Erythroblast (primary cell): ENCODE measurements around the gene SMIM22.

Experiments used
- DNase-seq, 2 experiments: peaks; one replicate each; lab custom pipeline; 2025; lab: John Stamatoyannopoulos, UW
- GATA1 ChIP-seq: IDR thresholded peaks from 2 replicates; pipeline ENCODE4 v1.6.1; 2011; ENCODE audit warnings: low read depth, mild to moderate bottlenecking, control low read depth, low read length, moderate library complexity
- POLR2A ChIP-seq: IDR thresholded peaks from 2 replicates; pipeline ENCODE4 v1.6.1; 2011; ENCODE audit warnings: mild to moderate bottlenecking, low read length

The SMIM22 gene

DNA sequence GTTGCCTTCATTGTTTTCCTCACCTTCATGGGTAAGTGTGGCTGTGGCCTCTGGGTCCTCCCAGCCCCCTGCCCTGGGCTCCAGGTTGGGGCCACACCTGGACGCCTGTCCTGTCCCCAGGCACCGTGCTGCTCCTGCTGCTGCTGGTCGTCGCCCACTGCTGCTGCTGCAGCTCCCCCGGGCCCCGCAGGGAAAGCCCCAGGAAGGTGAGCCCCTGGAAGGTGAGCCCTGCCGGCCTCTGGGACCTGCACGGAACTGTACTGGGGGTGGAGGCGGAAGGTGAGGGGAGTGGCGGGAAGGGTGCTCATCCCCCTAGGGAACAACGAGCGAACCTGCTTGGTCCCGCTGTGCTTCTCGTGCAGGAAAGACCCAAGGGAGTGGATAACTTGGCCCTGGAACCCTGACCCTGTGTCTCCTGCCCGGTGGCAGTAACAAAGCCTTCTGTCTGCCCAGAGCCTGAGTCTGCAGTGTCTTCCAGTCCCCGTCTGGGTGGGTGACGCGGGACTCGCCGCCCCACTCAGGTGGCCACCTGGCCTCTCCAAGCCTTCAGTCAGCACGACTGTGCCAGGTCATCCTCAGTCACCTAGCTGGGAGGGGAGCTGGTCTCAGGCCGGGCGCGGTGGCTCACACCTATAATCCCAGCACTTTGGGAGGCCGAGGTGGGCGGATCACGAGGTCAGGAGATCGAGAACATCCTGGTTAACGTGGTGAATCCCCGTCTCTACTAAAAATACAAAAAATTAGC, 831 bp downstream of the SMIM22 start:
- no peak for TF ChIP-seq GATA1
- no peak for TF ChIP-seq POLR2A
- no peak for DNase-seq

DNA sequence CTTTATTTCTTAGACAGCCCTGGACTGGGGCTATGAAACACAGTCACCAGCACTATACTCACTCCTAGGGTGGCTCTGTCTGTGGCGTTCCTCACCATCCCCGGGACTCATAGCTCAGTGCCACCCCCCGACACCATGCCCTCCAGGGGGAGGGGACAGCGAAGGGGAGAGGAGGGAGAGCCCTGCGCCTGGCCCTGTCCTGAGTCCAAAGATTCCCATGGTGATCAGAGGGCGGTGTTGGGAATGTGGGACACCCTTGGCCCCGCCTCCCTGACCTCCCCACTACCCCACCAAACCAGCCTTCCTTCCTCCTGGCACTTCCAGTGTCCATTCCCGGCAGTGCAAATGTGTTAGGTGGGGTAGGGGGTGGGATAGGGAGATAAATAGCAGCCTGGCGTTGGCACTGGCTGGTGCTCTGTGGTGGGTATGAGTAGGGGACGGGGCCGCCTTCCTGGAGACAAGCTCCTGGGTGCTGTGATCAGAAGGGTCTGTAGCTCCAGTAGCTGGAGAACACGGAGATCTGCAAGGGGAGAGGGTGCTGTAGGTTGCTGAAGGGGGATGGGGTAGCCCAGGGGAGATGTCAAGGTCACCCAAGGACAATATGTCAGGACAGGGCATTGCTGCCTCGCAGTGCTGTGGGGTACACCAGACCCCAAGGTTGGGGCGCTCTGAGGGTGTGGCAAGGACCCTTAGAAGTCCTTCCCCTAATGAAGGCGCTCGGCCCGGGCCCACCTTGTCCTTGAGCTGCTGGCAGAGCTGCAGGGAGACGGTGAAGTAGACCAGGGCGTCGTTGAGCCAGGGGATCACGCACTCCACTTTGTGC, 2.0 kb downstream of the SMIM22 start:
- TF ChIP-seq GATA1 (no peak), POLR2A (no peak)
- no peak for DNase-seq

GRCh38 chr16:4797805-4798252, 2.7 kb downstream of the SMIM22 start:
- TF ChIP-seq POLR2A (no peak), GATA1 (no peak)
- DNase-seq: no peak

- TF ChIP-seq GATA1: no peak
- TF ChIP-seq POLR2A: no peak
- no peak for DNase-seq
Measured at GRCh38 chr16:4798456-4798855, 3.3 kb downstream of the SMIM22 start.

- TF ChIP-seq GATA1 (no peak), POLR2A (no peak)
- no peak for DNase-seq
Measured at GRCh38 chr16:4799171-4799855, 4.1 kb downstream of the SMIM22 start.

- peak; percentile 68 to 69 for DNase-seq
- TF ChIP-seq GATA1: no peak
- TF ChIP-seq POLR2A: no peak
Measured at GRCh38 chr16:4800290-4801041, 5.3 kb downstream of the SMIM22 start.

DNA sequence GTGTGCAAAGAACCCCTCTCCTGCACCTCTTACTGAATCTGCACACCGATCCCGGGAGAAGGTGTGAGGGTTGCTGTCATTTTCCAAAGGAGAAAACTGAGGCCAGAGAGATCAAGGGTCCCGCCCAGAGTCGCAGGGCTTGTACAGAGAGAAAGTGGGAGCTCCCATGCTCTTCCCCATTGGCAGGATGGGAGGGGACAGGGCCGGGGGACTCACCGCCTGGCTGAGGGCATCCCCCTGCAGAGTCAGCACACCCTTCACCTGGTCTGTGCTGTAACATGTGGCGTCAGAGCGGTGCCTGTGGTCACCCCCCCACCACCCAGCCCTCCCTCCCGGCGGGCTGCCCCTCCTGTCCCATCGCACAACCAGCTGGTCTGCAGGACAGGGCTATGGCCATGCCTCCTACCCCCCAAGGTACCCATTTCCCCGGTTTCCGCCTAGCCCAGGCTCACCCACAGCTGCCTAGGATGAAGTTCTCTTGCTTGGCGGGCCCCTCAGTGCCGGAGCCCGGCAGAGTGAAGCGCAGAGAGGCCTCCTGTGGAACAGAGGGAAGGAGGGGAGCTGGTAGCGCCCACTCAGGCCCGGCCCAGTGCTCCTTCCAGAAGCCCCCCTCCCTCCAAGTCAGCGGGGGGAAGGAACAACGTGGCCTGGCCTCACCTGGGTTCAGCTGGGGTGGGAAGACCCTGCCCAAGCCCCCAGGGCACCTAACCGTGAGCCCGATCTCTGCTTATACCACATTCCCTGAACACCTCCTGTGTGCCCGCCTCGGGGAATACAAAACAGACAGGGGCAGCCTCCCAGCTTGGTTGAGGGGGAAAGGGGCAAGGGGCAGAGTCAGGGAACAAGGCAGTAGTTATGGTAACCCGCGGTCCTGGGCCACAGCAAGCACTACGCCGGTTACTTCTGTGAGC, 6.1 kb downstream of the SMIM22 start:
- TF ChIP-seq POLR2A: peak; percentile 52
- no peak for TF ChIP-seq GATA1
- peak; percentile 50 to 56 for DNase-seq

DNA sequence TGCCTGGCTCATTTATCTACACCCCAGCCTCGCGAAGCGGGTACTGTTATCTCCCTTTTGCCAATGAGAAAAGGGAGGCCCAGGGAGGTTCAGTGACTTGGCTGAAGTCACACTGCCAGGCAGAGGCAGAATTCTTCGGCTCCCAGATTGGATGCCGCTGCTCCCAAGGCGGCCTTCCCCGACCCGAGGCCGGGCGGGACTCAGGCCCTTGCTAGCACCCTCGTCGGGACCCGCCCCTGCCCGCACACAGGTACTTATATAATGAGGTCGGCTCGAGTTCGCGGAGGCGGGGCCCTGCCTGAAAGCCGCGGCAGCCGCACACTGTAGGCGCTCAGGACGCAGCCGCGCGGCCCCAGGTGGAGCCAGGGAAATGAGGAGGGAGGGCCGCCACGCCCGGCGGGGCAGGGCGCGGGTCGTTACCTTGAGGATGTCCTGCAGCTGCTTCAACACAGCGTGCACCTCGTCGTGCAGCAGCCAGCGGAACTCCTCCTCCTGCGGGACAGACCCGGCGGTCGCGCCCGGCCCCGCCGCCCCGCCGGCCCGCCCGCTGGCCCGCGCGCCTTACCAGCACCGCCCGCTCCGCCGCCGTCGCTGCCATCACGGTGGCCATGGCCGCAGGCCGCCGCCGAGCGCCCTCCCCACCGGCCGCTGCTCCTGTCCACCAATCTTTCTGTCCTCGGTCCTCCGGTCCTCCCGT, 6.9 kb downstream of the SMIM22 start, which contains the start of gene ROGDI:
Gene ROGDI (minus strand): TSS at position 672 of the 697 bp plus-strand sequence. CDS start 62 bp downstream, at position 610.
- TF ChIP-seq POLR2A: peak; percentile 31
- no peak for TF ChIP-seq GATA1
- peak; percentile 90 to 93 for DNase-seq

DNA sequence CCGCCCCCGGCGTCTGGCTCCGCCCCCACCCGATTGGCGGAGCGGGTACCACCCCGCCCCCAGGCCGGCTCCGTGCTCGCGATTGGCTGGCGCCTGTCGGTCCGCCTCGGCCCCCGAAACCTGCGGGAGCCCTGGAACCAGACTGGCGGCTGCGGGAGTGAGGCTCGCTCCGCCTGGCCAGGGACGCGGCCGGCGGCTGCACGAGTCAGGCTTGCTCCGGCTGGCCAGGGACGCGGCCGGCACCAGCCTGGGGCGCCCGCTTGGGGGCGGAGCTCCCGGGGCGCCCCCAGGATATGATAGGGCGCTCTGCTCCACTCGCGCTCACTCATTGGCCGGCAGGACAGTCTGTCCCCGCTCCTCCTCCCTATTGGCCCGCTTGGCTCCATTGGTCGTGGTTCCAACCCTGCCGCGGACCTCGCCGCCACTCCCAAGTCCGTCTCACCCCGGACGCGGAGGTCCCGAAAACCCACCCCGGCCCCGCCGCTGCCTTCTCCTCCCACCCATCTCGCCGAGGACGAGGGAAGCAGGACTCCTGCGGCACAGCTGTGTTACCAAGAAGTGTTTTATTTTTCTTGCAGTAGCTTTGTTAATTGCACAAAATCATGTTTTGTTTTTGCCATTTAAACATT, 7.6 kb downstream of the SMIM22 start:
- peak; percentile 92 to 95 for DNase-seq
- no peak for TF ChIP-seq GATA1
- TF ChIP-seq POLR2A: peak; percentile 8

GRCh38 chr16:4803401-4803844, 8.3 kb downstream of the SMIM22 start:
- TF ChIP-seq POLR2A: no peak
- no peak for TF ChIP-seq GATA1
- DNase-seq: peak; percentile 58 to 60

- TF ChIP-seq GATA1: no peak
- no peak for TF ChIP-seq POLR2A
- DNase-seq: no peak
Measured at GRCh38 chr16:4803898-4804762, 9.0 kb downstream of the SMIM22 start.
